Pancreas (tissue), 10 donors: ENCODE data around the gene ULK2. TPM values are rescaled to one million over a fixed set of nuclear protein-coding genes. Genes with fewer than 3 reads are reported as not detected.

ENCODE experiments used
- ATAC-seq, 4 donors: fragments of 200-7000 bp; cut with Tn5 transposase; one replicate each; pipeline versions ENCODE4 v1.8.0 to v1.9.1; 2020; ENCODE audit warnings: mild to moderate bottlenecking in 4 of 4, moderate library complexity in 4 of 4
- DNase-seq, 6 donors: peaks; one replicate each; pipeline ENCODE4 v3.0.0-alpha.2; 2020
- FAIRE-seq: peaks from 2 replicates; lab custom pipeline; 2012; peaks lifted over from hg19 to GRCh38; lab: Jason Lieb, UNC
- H3K27ac ChIP-seq, 4 donors: fragments of 200-600 bp; sonication (generic); 1 replicate in 3 of 4; 2 replicates in 1 of 4; pipeline versions ENCODE4 v1.5.0 to v1.8.0; 2020
- H3K27me3 ChIP-seq, 4 donors: fragments of 200-600 bp; one replicate each; pipeline ENCODE4 v1.8.0; 2021
- H3K36me3 ChIP-seq, 3 donors: fragments of 200-600 bp; sonication (generic) in 1 of 3; one replicate each; pipeline versions ENCODE4 v1.5.0 to v1.8.0; 2020 to 2021
- H3K4me1 ChIP-seq, 3 donors: fragments of 200-600 bp; one replicate each; pipeline ENCODE4 v1.8.0; 2021
- H3K4me3 ChIP-seq, 4 donors: fragments of 200-600 bp; sonication (generic) in 2 of 4; one replicate each; pipeline versions ENCODE4 v1.5.0 to v1.8.0; 2020 to 2021
- H3K9me3 ChIP-seq, 4 donors: fragments of 200-600 bp; one replicate each; pipeline ENCODE4 v1.8.0; 2021
- WGBS, 2 donors: extraction: QIAGEN DNeasy Blood & Tissue Kit; methylation state at CpG; one replicate each; pipeline ENCODE4 v1.1.7; 2013; 5-methylcytosine and 5-hydroxymethylcytosine counted together
- intact Hi-C, 3 donors: fragments of 100-400 bp; cut with DNase I; formaldehyde crosslinking; loops; one replicate each; pipeline versions ENCODE4 v1.11.1 to v1.14.2; 2022
- polyA plus RNA-seq, 2 donors: library from polyadenylated mRNA; stranded (reverse); fragments of 200-250 nt; gene quantifications; one replicate each; pipeline ENCODE4 v1.2.3, GENCODE V29; 2013
- total RNA-seq, 6 donors: library from RNA; stranded (reverse); fragmentation: NEBNext Ultra II Directional in 4 of 6; extraction: Animal tissue kit (Norgen Biotek cat#: 25700) in 4 of 6; gene quantifications; one replicate each; pipeline versions ENCODE4 v1.2.1 to v1.2.4, GENCODE V29; 2021 to 2023
- TF ChIP-seq, protein P1 (sequence below), 4 donors: fragments of 200-600 bp; sonication (generic) in 3 of 4; IDR thresholded peaks; one replicate each; pipeline versions ENCODE4 v1.5.0 to v1.8.0; 2021; ENCODE audit warnings: antibody characterized with exemption in 4 of 4
- donor health status: healthy with polysubstance abuse.
- donor health status: DM: no; HTN: no; CAD: no; lungs with moderate emphysema.
- donor health status: DM: no; HTN: no; CAD: no.
- donor health status: control.
- donor health status: control.
- donor health status: Bipolar disorder and iron deficiency.
- donor health status: DM: yes; HTN: yes; CAD: no.
- donor health status: DM: no; HTN: no; CAD: no.
- donor health status: DM: no; HTN: no; CAD: no.
- donor health status: DM: yes; HTN: yes; CAD: no.

The ULK2 gene
- total and polyA plus RNA-seq, 8 donors = 3.1 to 12.5 (median 5.7) TPM

DNA sequence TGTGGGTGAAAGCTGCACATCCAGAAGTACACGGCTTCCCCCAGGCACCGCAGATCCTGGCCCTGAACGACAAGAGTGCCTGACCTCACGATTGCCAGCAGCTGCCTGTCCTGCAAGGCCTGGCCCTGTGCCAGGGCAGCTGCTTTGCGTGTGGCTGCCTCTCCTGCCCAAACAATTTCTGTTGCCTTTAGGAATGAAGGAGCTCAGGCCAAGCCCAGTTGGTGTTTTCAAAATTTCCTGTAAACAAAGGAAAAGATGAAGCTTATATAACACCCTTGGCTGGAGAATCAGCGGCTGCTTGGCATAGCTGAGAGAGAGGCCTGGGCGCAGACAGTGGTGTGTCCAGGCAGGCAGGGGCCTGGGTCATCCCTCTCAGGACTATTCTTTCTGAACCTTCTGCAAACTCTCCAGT lies 139.6 kb downstream of the ULK2 start:
- no peaks in the 10 kb centered on the region for H3K36me3 ChIP-seq
- peaks cover 0 to 32% (median 7%) of the 10 kb centered on the region in 3 donors for H3K4me1 ChIP-seq
- no peaks in the 10 kb centered on the region for H3K9me3 ChIP-seq
- TF ChIP-seq, protein P1, sequence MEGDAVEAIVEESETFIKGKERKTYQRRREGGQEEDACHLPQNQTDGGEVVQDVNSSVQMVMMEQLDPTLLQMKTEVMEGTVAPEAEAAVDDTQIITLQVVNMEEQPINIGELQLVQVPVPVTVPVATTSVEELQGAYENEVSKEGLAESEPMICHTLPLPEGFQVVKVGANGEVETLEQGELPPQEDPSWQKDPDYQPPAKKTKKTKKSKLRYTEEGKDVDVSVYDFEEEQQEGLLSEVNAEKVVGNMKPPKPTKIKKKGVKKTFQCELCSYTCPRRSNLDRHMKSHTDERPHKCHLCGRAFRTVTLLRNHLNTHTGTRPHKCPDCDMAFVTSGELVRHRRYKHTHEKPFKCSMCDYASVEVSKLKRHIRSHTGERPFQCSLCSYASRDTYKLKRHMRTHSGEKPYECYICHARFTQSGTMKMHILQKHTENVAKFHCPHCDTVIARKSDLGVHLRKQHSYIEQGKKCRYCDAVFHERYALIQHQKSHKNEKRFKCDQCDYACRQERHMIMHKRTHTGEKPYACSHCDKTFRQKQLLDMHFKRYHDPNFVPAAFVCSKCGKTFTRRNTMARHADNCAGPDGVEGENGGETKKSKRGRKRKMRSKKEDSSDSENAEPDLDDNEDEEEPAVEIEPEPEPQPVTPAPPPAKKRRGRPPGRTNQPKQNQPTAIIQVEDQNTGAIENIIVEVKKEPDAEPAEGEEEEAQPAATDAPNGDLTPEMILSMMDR (IDR thresholded peaks at IDR 0.05) = no peak
- DNase-seq (peak; percentile 72 to 94 (median 81)), FAIRE-seq (no peak), ATAC-seq (peak; percentile 79 to 85 (median 82))
- peak overlapping the region; percentile 43 to 88 (median 69) for H3K27ac ChIP-seq
- WGBS, 2 donors = 19% methylated on average over 7 of the region's 7 CpGs
- intact Hi-C loops = no loop called here
- H3K27me3 ChIP-seq = no peaks in the 10 kb centered on the region
- H3K4me3 ChIP-seq = no peak overlapping the region

GRCh38 chr17:19727501-19728078 lies 140.1 kb downstream of the ULK2 start:
- Histone ChIP-seq H3K27me3 (no peaks in the 10 kb centered on the region), H3K4me3 (no peak overlapping the region), H3K4me1 (peaks cover 0 to 32% (median 7%) of the 10 kb centered on the region in 3 donors), H3K36me3 (no peaks in the 10 kb centered on the region), H3K9me3 (no peaks in the 10 kb centered on the region), H3K27ac (peak overlapping the region; percentile 43 to 88 (median 69))
- ATAC-seq (peak; percentile 57 to 80 (median 74)), FAIRE-seq (no peak), DNase-seq (peak in 3 of 6 donors; percentile 42 to 53 (median 50))
- TF ChIP-seq, protein P1 (IDR thresholded peaks at IDR 0.05) = no peak
- WGBS, 2 donors = 41 to 50% methylated on average over 4 of the region's 4 CpGs
- intact Hi-C loops = no loop called here

GRCh38 chr17:19726631-19727376 lies 140.9 kb downstream of the ULK2 start:
- DNase-seq (no peak), ATAC-seq (no peak), FAIRE-seq (no peak)
- peak overlapping the region; percentile 43 to 88 (median 69) for H3K27ac ChIP-seq
- no peaks in the 10 kb centered on the region for H3K36me3 ChIP-seq
- intact Hi-C loops = no loop called here
- WGBS, 2 donors = 88 to 91% methylated on average over 7 of the region's 7 CpGs
- H3K27me3 ChIP-seq = no peaks in the 10 kb centered on the region
- TF ChIP-seq, protein P1 (IDR thresholded peaks at IDR 0.05) = no peak
- H3K4me3 ChIP-seq = no peak overlapping the region
- no peaks in the 10 kb centered on the region for H3K9me3 ChIP-seq
- H3K4me1 ChIP-seq = peaks cover 0 to 32% (median 7%) of the 10 kb centered on the region in 3 donors

DNA sequence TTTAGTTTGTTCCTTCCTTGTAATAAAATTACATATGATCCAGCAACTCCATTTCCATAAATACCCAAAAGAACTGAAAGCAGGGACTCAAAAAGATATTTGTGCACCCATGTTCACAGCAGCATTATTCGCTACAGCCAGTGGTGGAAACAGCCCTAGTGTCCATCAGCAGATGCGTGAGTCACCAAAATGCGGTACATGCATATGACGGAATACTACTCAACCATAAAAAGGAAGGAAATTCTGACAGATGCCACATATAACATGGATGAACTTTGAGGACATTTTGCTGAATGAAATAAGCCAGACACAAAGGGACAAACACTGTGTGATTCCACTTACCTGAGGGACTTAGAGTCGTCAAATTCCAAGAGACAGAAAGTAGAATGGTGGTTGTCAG lies 142.2 kb downstream of the ULK2 start:
- Histone ChIP-seq H3K36me3 (no peaks in the 10 kb centered on the region), H3K27ac (peak overlapping the region in 1 of 4 donors; percentile 81), H3K9me3 (no peaks in the 10 kb centered on the region), H3K4me1 (peaks cover 0 to 32% (median 7%) of the 10 kb centered on the region in 3 donors), H3K4me3 (no peak overlapping the region), H3K27me3 (no peaks in the 10 kb centered on the region)
- WGBS, 2 donors = 91 to 97% methylated on average over 5 of the region's 5 CpGs
- FAIRE-seq (no peak), DNase-seq (no peak), ATAC-seq (no peak)
- intact Hi-C loops = no loop called here
- TF ChIP-seq, protein P1 (IDR thresholded peaks at IDR 0.05) = no peak
